K562 (cell line): ENCODE measurements around the gene PGAP2. TPM values are rescaled to one million over a fixed set of nuclear protein-coding genes. Genes with fewer than 3 reads are reported as not detected.
A peak's percentile ranks its signal among the peaks of the same experiment; 100 is the strongest.

Experiments
- ATAC-seq: fragments of 200-7000 bp; cut with Tn5 transposase; 3 replicates; pipeline ENCODE4 v1.9.1; 2020; ENCODE audit warnings: moderate library complexity
- BruUV-seq: library from RNA; stranded (reverse); fragments of 400-500 nt; replicated peaks from 2 replicates; lab custom pipeline; 2021; lab: Mats Ljungman, UMichigan
- CTCF ChIA-PET: fragments of 300-600 bp; formaldehyde crosslinking; extraction: SDS; loops from one replicate; lab custom pipeline; 2021; ENCODE audit warnings: low intra/inter-chr PET ratio; lab: Yijun Ruan, JAX
- POLR2A ChIA-PET: fragments of 300-600, 350-650 bp; sonication (Branson Sonifier 250); formaldehyde crosslinking; extraction: SDS; loops from one replicate; lab custom pipeline; 2021; ENCODE audit warnings: antibody characterized with exemption, inconsistent platforms; lab: Yijun Ruan, JAX
- DNase-seq, 4 experiments: peaks; one replicate each; pipeline versions ENCODE4 v3.0.0 to v3.0.0-alpha.2; 2011 to 2018; ENCODE audit warnings: low spot score in 3 of 4, mixed read lengths in 3 of 4; ENCODE audit errors: extremely low read depth in 1 of 4
- FAIRE-seq: peaks from 2 replicates; lab custom pipeline; 2011; peaks lifted over from hg19 to GRCh38; lab: Jason Lieb, UNC
- H2AFZ ChIP-seq: 2 replicates; pipeline ENCODE4 v1.6.0; 2011; ENCODE audit warnings: low read depth, low read length, control low read depth, inconsistent platforms
- H3K27ac ChIP-seq: fragments of 200-600 bp; 3 replicates; pipeline ENCODE4 v1.8.0; 2011; ENCODE audit warnings: low read depth, mild to moderate bottlenecking, control low read depth, inconsistent platforms, low read length, moderate library complexity, mixed read lengths; ENCODE audit errors: extremely low read depth
- H3K27me3 ChIP-seq, 2 experiments: fragments of 300-600 bp in 1 of 2; 2 replicates in 1 of 2; 3 replicates in 1 of 2; pipeline versions ENCODE4 v1.6.0 to v1.8.0; 2011; ENCODE audit warnings: inconsistent platforms in 2 of 2, low read length in 2 of 2, mild to moderate bottlenecking in 1 of 2, mixed read lengths in 1 of 2, moderate library complexity in 1 of 2; ENCODE audit not compliant: control insufficient read depth in 2 of 2, insufficient read depth in 2 of 2
- H3K36me3 ChIP-seq: fragments of 300-600 bp; 3 replicates; pipeline ENCODE4 v1.8.0; 2011; ENCODE audit warnings: mild to moderate bottlenecking, low read length, inconsistent platforms; ENCODE audit not compliant: control insufficient read depth, insufficient read depth
- H3K4me1 ChIP-seq, 2 experiments: fragments of 200-600 bp in 1 of 2; replicated peaks in 1 of 2; 2 replicates in 1 of 2; 3 replicates in 1 of 2; pipeline versions ENCODE4 v1.5.1 to v1.8.0; 2011; ENCODE audit warnings: inconsistent platforms in 2 of 2, low read length in 2 of 2, mild to moderate bottlenecking in 1 of 2, mixed read lengths in 1 of 2, moderate library complexity in 1 of 2; ENCODE audit not compliant: control insufficient read depth in 2 of 2, insufficient read depth in 2 of 2
- H3K4me2 ChIP-seq: 2 replicates; pipeline ENCODE4 v1.6.1; 2011; ENCODE audit warnings: low read length, control low read depth, inconsistent platforms, mixed read lengths; ENCODE audit not compliant: insufficient read depth
- H3K4me3 ChIP-seq: fragments of 200-600 bp; sonication (generic), shearing (Covaris generic); 2 replicates; pipeline ENCODE4 v1.5.1; 2016; ENCODE audit warnings: control low read depth, inconsistent platforms
- H3K79me2 ChIP-seq: fragments of 200-600 bp; 3 replicates; pipeline ENCODE4 v1.8.0; 2011; ENCODE audit warnings: low read length, inconsistent platforms; ENCODE audit not compliant: control insufficient read depth, insufficient read depth
- H3K9ac ChIP-seq, 2 experiments: 2 replicates each; pipeline versions ENCODE4 v1.6.0 to v1.6.1; 2011; ENCODE audit warnings: low read depth in 2 of 2, low read length in 2 of 2, control low read depth in 1 of 2, inconsistent platforms in 1 of 2, mild to moderate bottlenecking in 1 of 2, mixed read lengths in 1 of 2; ENCODE audit not compliant: insufficient read depth in 1 of 2
- H3K9me1 ChIP-seq: one replicate; pipeline ENCODE4 v1.6.0; 2011; ENCODE audit warnings: inconsistent platforms, mild to moderate bottlenecking, low read length, moderate library complexity; ENCODE audit not compliant: control insufficient read depth, insufficient read depth
- H3K9me3 ChIP-seq: replicated peaks from 2 replicates; pipeline ENCODE4 v1.5.1; 2011; ENCODE audit warnings: low read depth, low read length, inconsistent platforms; ENCODE audit not compliant: control insufficient read depth, insufficient read depth
- H4K20me1 ChIP-seq: replicated peaks from 2 replicates; pipeline ENCODE4 v1.6.1; 2011; ENCODE audit warnings: low read length, inconsistent platforms, mixed read lengths; ENCODE audit not compliant: control insufficient read depth, insufficient read depth
- KLF13 ChIP-seq: fragments of 450-650 bp; IDR thresholded peaks from 2 replicates; pipeline ENCODE4 v1.6.1; 2016; ENCODE audit warnings: missing genetic modification characterization, low read depth, mild to moderate bottlenecking, missing compliant biosample characterization, moderate library complexity, borderline replicate concordance
- NCOA4 ChIP-seq: fragments of 450-650 bp; IDR thresholded peaks from 2 replicates; pipeline ENCODE4 v1.6.1; 2018; ENCODE audit warnings: mild to moderate bottlenecking; ENCODE audit not compliant: partially characterized antibody
- NFRKB ChIP-seq: fragments of 450-650 bp; IDR thresholded peaks from 2 replicates; pipeline ENCODE4 v1.6.1; 2016; ENCODE audit warnings: low read depth
- NR1H2 ChIP-seq: sonication (generic); formaldehyde crosslinking; IDR thresholded peaks from 2 replicates; pipeline ENCODE4 v1.4.0; 2020; ENCODE audit warnings: mild to moderate bottlenecking, missing genetic modification reagents
- POLR3A ChIP-seq: IDR thresholded peaks from 2 replicates; pipeline ENCODE4 v1.6.1; 2011; ENCODE audit warnings: borderline replicate concordance, mild to moderate bottlenecking, moderate library complexity; ENCODE audit not compliant: insufficient read length, insufficient read depth; ENCODE audit errors: extremely low read depth
- RBM15 ChIP-seq: fragments of 200-400 bp; formaldehyde crosslinking; IDR thresholded peaks from 2 replicates; pipeline ENCODE4 v1.6.1; 2018; ENCODE audit warnings: mild to moderate bottlenecking, low read length, moderate library complexity; ENCODE audit not compliant: insufficient read depth
- RBM22 ChIP-seq: fragments of 200-400 bp; formaldehyde crosslinking; IDR thresholded peaks from 2 replicates; pipeline ENCODE4 v1.6.1; 2018; ENCODE audit warnings: low read length, low read depth; ENCODE audit not compliant: poor library complexity, severe bottlenecking
- SMAD4 ChIP-seq: fragments of 250-450 bp; sonication (Bioruptor Pico); conservative IDR thresholded peaks from 2 replicates; pipeline ENCODE4 v1.8.0; 2021; ENCODE audit warnings: inconsistent platforms, mild to moderate bottlenecking, moderate library complexity
- SNRNP70 ChIP-seq: fragments of 200-400 bp; formaldehyde crosslinking; optimal IDR thresholded peaks from 2 replicates; pipeline ENCODE3; 2017; ENCODE audit warnings: low read depth, low read length
- TSHZ1 ChIP-seq: fragments of 250-450 bp; sonication (Bioruptor Pico); IDR thresholded peaks from 2 replicates; pipeline ENCODE4 v1.4.0; 2020; ENCODE audit warnings: mild to moderate bottlenecking, moderate library complexity
- WHSC1 ChIP-seq: IDR thresholded peaks from one replicate; pipeline ENCODE4 v1.6.1; 2012; ENCODE audit warnings: low read length, control low read depth, inconsistent platforms
- YY1 ChIP-seq, 3 experiments: IDR thresholded peaks; 2 replicates each; pipeline ENCODE4 v1.6.1; 2011; ENCODE audit warnings: low read length in 2 of 3, mild to moderate bottlenecking in 2 of 3, moderate library complexity in 2 of 3, borderline replicate concordance in 1 of 3, control low read depth in 1 of 3, low read depth in 1 of 3; ENCODE audit not compliant: insufficient read depth in 3 of 3, insufficient replicate concordance in 2 of 3, control insufficient read depth in 1 of 3, insufficient read length in 1 of 3; ENCODE audit errors: extremely low read depth in 1 of 3
- ZC3H4 ChIP-seq: sonication (generic); formaldehyde crosslinking; IDR thresholded peaks from 2 replicates; pipeline ENCODE4 v1.9.0; 2021; ENCODE audit warnings: missing genetic modification reagents, borderline replicate concordance
- WGBS: fragments of 100-300 bp; shearing (Covaris generic); methylation state at CpG from one replicate; pipeline ENCODE4 v1.1.6; 2016; ENCODE audit warnings: low coverage, mixed read lengths; ENCODE audit not compliant: insufficient coverage; ENCODE audit errors: missing lambda C conversion rate; 5-methylcytosine and 5-hydroxymethylcytosine counted together
- in situ Hi-C: fragments of 300-500 bp; cut with MboI; formaldehyde crosslinking; loops from 4 replicates; pipeline ENCODE4 v1.15.0; 2018; ENCODE audit warnings: inconsistent platforms, mixed read lengths
- intact Hi-C: fragments of 100-400 bp; cut with micrococcal nuclease; formaldehyde crosslinking; loops from 2 replicates; pipeline ENCODE4 v1.14.2; 2022
- polyA plus RNA-seq, 8 experiments: library from polyadenylated mRNA; depleted of rRNA in 4 of 8; stranded (reverse) in 5 of 8; unstranded in 3 of 8; fragments of >200 nt; fragmentation: Nextera tagmentation in 2 of 8; fragmentation: Illumina TruSeq in 1 of 8; extraction: Ambion mirVana in 2 of 8; extraction: Trizol in 1 of 8; gene quantifications; 2 replicates each; pipeline versions ENCODE4 v1.2.1 to v1.2.3, GENCODE V29; 2011 to 2014; ENCODE audit warnings: inconsistent platforms in 1 of 8, missing spikeins in 1 of 8
- total RNA-seq, 7 experiments: library from RNA; depleted of rRNA in 6 of 7; stranded (reverse); fragments of >200 nt in 6 of 7; fragmentation: Illumina TruSeq in 2 of 7; extraction: Trizol in 2 of 7; gene quantifications; 2 replicates each; pipeline versions ENCODE4 v1.2.1 to v1.2.3, GENCODE V29; 2011 to 2021; ENCODE audit warnings: low replicate concordance in 1 of 7

Gene PGAP2
- total and polyA plus RNA-seq, 9 of the 15 experiments (the other 6 are each of a cell fraction or from before 2014, with no cell fraction given), result 17.9 to 47.2 (median 33.7) TPM

GRCh38 chr11:3796801-3797328, 11.5 kb upstream of the PGAP2 start (continued):
- TF ChIP-seq YY1 (IDR thresholded peaks at IDR 0.05; ENCODE audit: borderline replicate concordance in 1 of 3, control insufficient read depth in 1 of 3, extremely low read depth in 1 of 3, insufficient read depth in 3 of 3, insufficient read length in 1 of 3, insufficient replicate concordance in 2 of 3, low read depth in 1 of 3, low read length in 2 of 3) (peak in 1 of 3 experiments; percentile 6), KLF13 (peak; percentile 59; the same call in 1 of the 2 replicates), NCOA4 (no peak)

GRCh38 chr11:3797329-3798090, 10.8 kb upstream of the PGAP2 start, which contains the start of gene NUP98:
TSS of gene NUP98 (minus strand) at chr11:3797554. CDS start at chr11:3782117, 15,437 bp downstream.
- no peaks in the 10 kb centered on the region for H3K27me3 ChIP-seq
- TF ChIP-seq RBM15 (0 out of 2 replicates have a peak, but pooled peaks have one; percentile 44), POLR3A (no peak), SMAD4 (CRISPR knock-in tag) (peak; percentile 55; the same call in 1 of the 2 replicates), SNRNP70 (no peak), TSHZ1 (CRISPR knock-in tag) (no peak), WHSC1 (no peak), NFRKB (no peak), NR1H2 (CRISPR knock-in tag) (no peak), ZC3H4 (CRISPR knock-in tag) (no peak), RBM22 (peak; percentile 78)

More at GRCh38 chr11:3797329-3798090, 10.8 kb upstream of the PGAP2 start, which contains the start of gene NUP98:
- Histone ChIP-seq H3K79me2 (peaks cover 52% of the 10 kb centered on the region), H3K36me3 (peaks cover 37% of the 10 kb centered on the region; the same call in 2 of the 3 replicates), H2AFZ (peak within 1 kb of the TSS; percentile 98), H3K9ac (peak within 1 kb of the TSS; percentile 92 to 97), H3K27ac (peak within 1 kb of the TSS; percentile 94), H3K9me3 (no peaks in the 10 kb centered on the region), H4K20me1 (peaks cover 7% of the 10 kb centered on the region; the same call in 1 of the 2 replicates), H3K4me3 (peak within 1 kb of the TSS; percentile 86), H3K4me1 (peaks cover 12 to 22% of the 10 kb centered on the region in 2 experiments), H3K9me1 (no peaks in the 10 kb centered on the region), H3K4me2 (peak within 1 kb of the TSS; percentile 96)
- peak; percentile 96 for FAIRE-seq
- POLR2A ChIA-PET, result interaction anchor here (0.5 to 3.0 kb wide), 11 partner anchors 8 to 751 kb away, joined by 3 to 22 read pairs (median 3); partner anchors contain the start of genes PGAP2 and RHOG
- under 1% methylated on average over 76 of the region's 86 CpGs for WGBS
- intact Hi-C loops (no loop called here), in situ Hi-C loops (no loop called here)
- CTCF ChIA-PET, result interaction anchor here (1.5 kb wide), 1 partner anchor 11 kb away, joined by 5 read pairs; the partner anchor contains the start of gene PGAP2
- peak; percentile 95 for ATAC-seq
- BruUV-seq, result no TSS peak
- DNase-seq, result peak; percentile 97 to 100 (median 98)
